Effector memory CD4-positive, alpha-beta T cell (primary cell): Measurements from ENCODE around the gene LOXL1.
"Not testable (repeated sequence)": the region's sequence is repeated elsewhere in the genome, so short reads cannot be mapped to it uniquely, and the experiment has no call there.

Source experiments
- DNase-seq, 3 donors: peaks; one replicate each; pipeline ENCODE4 v3.0.0-alpha.2; 2020
- H3K27ac ChIP-seq: 2 replicates; pipeline ENCODE4 v1.7.0; 2013; ENCODE audit warnings: mild to moderate bottlenecking, low read length, moderate library complexity; ENCODE audit not compliant: insufficient read depth, poor library complexity, severe bottlenecking
- H3K27me3 ChIP-seq: replicated peaks from 2 replicates; pipeline ENCODE4 v1.7.0; 2013; ENCODE audit warnings: mild to moderate bottlenecking, low read length; ENCODE audit not compliant: insufficient read depth, control insufficient read depth, poor library complexity, severe bottlenecking
- H3K36me3 ChIP-seq: 2 replicates; pipeline ENCODE4 v1.7.0; 2013; ENCODE audit warnings: mild to moderate bottlenecking, low read length, moderate library complexity; ENCODE audit not compliant: control insufficient read depth, insufficient read depth
- H3K4me1 ChIP-seq: 2 replicates; pipeline ENCODE4 v1.7.0; 2013; ENCODE audit warnings: low read length, mild to moderate bottlenecking; ENCODE audit not compliant: control insufficient read depth, insufficient read depth, poor library complexity, severe bottlenecking
- H3K4me3 ChIP-seq: 2 replicates; pipeline ENCODE4 v1.7.0; 2013; ENCODE audit warnings: low read length, low read depth, mild to moderate bottlenecking; ENCODE audit not compliant: insufficient read depth, poor library complexity, severe bottlenecking
- H3K9me3 ChIP-seq: 2 replicates; pipeline ENCODE4 v1.7.0; 2013; ENCODE audit warnings: mild to moderate bottlenecking, low read length, moderate library complexity; ENCODE audit not compliant: control insufficient read depth

LOXL1 gene

GRCh38 chr15:73962433-73962832 is 36.2 kb downstream of the LOXL1 start:
- Histone ChIP-seq H3K36me3 (no peaks in the 10 kb centered on the region), H3K27ac (no peak overlapping the region), H3K4me3 (no peak overlapping the region), H3K27me3 (no peaks in the 10 kb centered on the region), H3K9me3 (no peaks in the 10 kb centered on the region), H3K4me1 (peaks cover 32% of the 10 kb centered on the region)
- no peak for DNase-seq

- Histone ChIP-seq H3K36me3 (no peaks in the 10 kb centered on the region), H3K9me3 (no peaks in the 10 kb centered on the region), H3K4me1 (peaks cover 21% of the 10 kb centered on the region), H3K4me3 (peak overlapping the region; percentile 55), H3K27me3 (no peaks in the 10 kb centered on the region), H3K27ac (no peak overlapping the region)
- DNase-seq, result peak; percentile 68 to 80 (median 72)
These were observed 38.5 kb downstream of the LOXL1 start for GRCh38 chr15:73964736-73965093.

GRCh38 chr15:73965094-73965757 is 39.0 kb downstream of the LOXL1 start:
- H3K4me3 ChIP-seq, result peak overlapping the region; percentile 55
- no peaks in the 10 kb centered on the region for H3K36me3 ChIP-seq
- no peaks in the 10 kb centered on the region for H3K9me3 ChIP-seq
- no peaks in the 10 kb centered on the region for H3K27me3 ChIP-seq
- no peak for DNase-seq
- H3K4me1 ChIP-seq, result peaks cover 20% of the 10 kb centered on the region
- peak overlapping the region; percentile 19 for H3K27ac ChIP-seq

- no peaks in the 10 kb centered on the region for H3K9me3 ChIP-seq
- DNase-seq, result no peak
- peak overlapping the region; percentile 19 for H3K27ac ChIP-seq
- H3K4me3 ChIP-seq, result peak overlapping the region; percentile 55
- H3K4me1 ChIP-seq, result peaks cover 20% of the 10 kb centered on the region
- H3K27me3 ChIP-seq, result no peaks in the 10 kb centered on the region
- no peaks in the 10 kb centered on the region for H3K36me3 ChIP-seq
These were observed 39.5 kb downstream of the LOXL1 start for GRCh38 chr15:73965758-73966113.

- no peak overlapping the region for H3K27ac ChIP-seq
- peaks cover 23% of the 10 kb centered on the region for H3K4me1 ChIP-seq
- no peak for DNase-seq
- H3K27me3 ChIP-seq, result no peaks in the 10 kb centered on the region
- no peaks in the 10 kb centered on the region for H3K9me3 ChIP-seq
- H3K4me3 ChIP-seq, result no peak overlapping the region
- H3K36me3 ChIP-seq, result no peaks in the 10 kb centered on the region
These were observed 42.2 kb downstream of the LOXL1 start for GRCh38 chr15:73968461-73968860.

GRCh38 chr15:73969151-73969759 is 43.0 kb downstream of the LOXL1 start:
- peaks cover 23% of the 10 kb centered on the region for H3K4me1 ChIP-seq
- no peak for DNase-seq
- no peak overlapping the region for H3K4me3 ChIP-seq
- no peak overlapping the region for H3K27ac ChIP-seq
- no peaks in the 10 kb centered on the region for H3K9me3 ChIP-seq
- no peaks in the 10 kb centered on the region for H3K36me3 ChIP-seq
- H3K27me3 ChIP-seq, result no peaks in the 10 kb centered on the region

- no peaks in the 10 kb centered on the region for H3K36me3 ChIP-seq
- peaks cover 4% of the 10 kb centered on the region for H3K4me1 ChIP-seq
- peak; percentile 48 to 65 (median 58) for DNase-seq
- no peaks in the 10 kb centered on the region for H3K27me3 ChIP-seq
- no peak overlapping the region for H3K27ac ChIP-seq
- H3K4me3 ChIP-seq, result peak overlapping the region; percentile 41
- no peaks in the 10 kb centered on the region for H3K9me3 ChIP-seq
These were observed 46.9 kb downstream of the LOXL1 start for GRCh38 chr15:73972984-73973682.

- not testable (repeated sequence) for H3K27me3 ChIP-seq, H3K4me3 ChIP-seq
These were observed 47.5 kb downstream of the LOXL1 start for GRCh38 chr15:73973683-73974200.

GRCh38 chr15:73975440-73976125 is 49.3 kb downstream of the LOXL1 start:
- H3K27me3 ChIP-seq, H3K27ac ChIP-seq, H3K4me1 ChIP-seq, H3K36me3 ChIP-seq, H3K9me3 ChIP-seq, DNase-seq, H3K4me3 ChIP-seq: not testable (repeated sequence)

More at GRCh38 chr15:73973683-73974200, 47.5 kb downstream of the LOXL1 start:
- not testable (repeated sequence) for DNase-seq, H3K4me1 ChIP-seq, H3K27ac ChIP-seq, H3K9me3 ChIP-seq, H3K36me3 ChIP-seq
